ENCODE results near the gene DSG2. TPM values are rescaled to one million over a fixed set of nuclear protein-coding genes. Genes with fewer than 3 reads are reported as not detected.

The DSG2 gene
- total RNA-seq, 1 experiment from 2014 or later, result 123 TPM

DNA sequence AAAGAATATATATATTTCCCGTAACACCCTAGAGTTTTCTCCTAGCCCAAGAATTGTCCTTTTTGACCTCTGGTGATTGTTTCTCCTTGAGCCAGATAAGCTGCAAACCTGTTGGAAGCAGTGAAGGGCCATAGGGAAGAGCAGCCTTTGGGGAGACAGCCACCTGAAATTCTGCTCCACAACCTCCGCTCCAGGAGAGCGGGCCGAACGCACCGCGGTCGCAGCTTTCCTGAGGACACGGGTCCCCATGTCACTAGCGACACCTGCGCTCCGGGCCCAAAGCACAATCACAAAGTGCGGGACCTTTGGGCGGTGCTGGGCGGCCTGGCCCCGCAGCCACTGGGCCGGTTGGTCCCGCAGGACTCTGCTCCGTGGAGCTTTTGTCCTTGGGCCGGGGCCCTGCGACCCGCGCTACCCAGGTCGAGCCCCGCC lies 557 bp upstream of the DSG2 start:
- ChIA-PET POLR2A (no interaction called here), CTCF (interaction anchor here (1.0 to 1.2 kb wide), 2 partner anchors 15 to 73 kb away, joined by 3 read pairs; no protein-coding TSS in a partner anchor), RAD21 (ENCODE audit: low non-redundant PET in 1 of 2, low total read pairs in 2 of 2, uncharacterized antibody in 2 of 2, unreplicated experiment in 2 of 2) (interaction anchor here in 1 of 2 experiments (0.6 kb wide), 1 partner anchor 74 kb away, joined by 3 read pairs; no protein-coding TSS in a partner anchor)
- Histone ChIP-seq H3K4me1 (ENCODE audit: control insufficient read depth in 1 of 2, insufficient read depth in 2 of 2, low read length in 2 of 2) (peaks cover 14 to 23% of the 10 kb centered on the region in 2 experiments), H3K9me2 (ENCODE audit: insufficient read depth) (no peaks in the 10 kb centered on the region), H3K4me3 (replicated peaks in 1 of 2; ENCODE audit: low read depth in 1 of 2, low read length in 2 of 2) (peak overlapping the region; percentile 92 to 99), H3K27ac (ENCODE audit: low read depth, low read length) (peak overlapping the region; percentile 84), H3K9ac (ENCODE audit: low read length) (peak overlapping the region; percentile 98), H3K79me2 (ENCODE audit: insufficient read depth, low read length) (peaks cover 44% of the 10 kb centered on the region), H2AFZ (ENCODE audit: low read depth, low read length, poor library complexity, severe bottlenecking) (no peak overlapping the region), H4K20me1 (ENCODE audit: insufficient read depth) (no peaks in the 10 kb centered on the region), H3K9me3 (ENCODE audit: control insufficient read depth in 1 of 2, insufficient read depth in 1 of 2, low read depth in 1 of 2, low read length in 2 of 2) (no peaks in the 10 kb centered on the region), H3K4me2 (ENCODE audit: low read length) (peak overlapping the region; percentile 86), H3K27me3 (ENCODE audit: insufficient read depth, low read length) (no peaks in the 10 kb centered on the region), H3K36me3 (ENCODE audit: control insufficient read depth in 1 of 2, insufficient read depth in 2 of 2, low read length in 2 of 2) (no peaks in the 10 kb centered on the region)
- ATAC-seq (no peak), DNase-seq (ENCODE audit: low read depth, low spot score) (no peak)
- TF ChIP-seq, protein P1, sequence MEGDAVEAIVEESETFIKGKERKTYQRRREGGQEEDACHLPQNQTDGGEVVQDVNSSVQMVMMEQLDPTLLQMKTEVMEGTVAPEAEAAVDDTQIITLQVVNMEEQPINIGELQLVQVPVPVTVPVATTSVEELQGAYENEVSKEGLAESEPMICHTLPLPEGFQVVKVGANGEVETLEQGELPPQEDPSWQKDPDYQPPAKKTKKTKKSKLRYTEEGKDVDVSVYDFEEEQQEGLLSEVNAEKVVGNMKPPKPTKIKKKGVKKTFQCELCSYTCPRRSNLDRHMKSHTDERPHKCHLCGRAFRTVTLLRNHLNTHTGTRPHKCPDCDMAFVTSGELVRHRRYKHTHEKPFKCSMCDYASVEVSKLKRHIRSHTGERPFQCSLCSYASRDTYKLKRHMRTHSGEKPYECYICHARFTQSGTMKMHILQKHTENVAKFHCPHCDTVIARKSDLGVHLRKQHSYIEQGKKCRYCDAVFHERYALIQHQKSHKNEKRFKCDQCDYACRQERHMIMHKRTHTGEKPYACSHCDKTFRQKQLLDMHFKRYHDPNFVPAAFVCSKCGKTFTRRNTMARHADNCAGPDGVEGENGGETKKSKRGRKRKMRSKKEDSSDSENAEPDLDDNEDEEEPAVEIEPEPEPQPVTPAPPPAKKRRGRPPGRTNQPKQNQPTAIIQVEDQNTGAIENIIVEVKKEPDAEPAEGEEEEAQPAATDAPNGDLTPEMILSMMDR (IDR thresholded peaks at IDR 0.05 in 2 of 3, conservative IDR thresholded peaks at IDR 0.05 in 1 of 3; ENCODE audit: borderline replicate concordance in 1 of 3, insufficient read depth in 1 of 3, low read depth in 2 of 3, low read length in 2 of 3), result no peak
- TF ChIP-seq JUND (IDR thresholded peaks at IDR 0.05) (no peak), POLR2A (IDR thresholded peaks at IDR 0.05; ENCODE audit: borderline replicate concordance, extremely low read depth, insufficient read depth, insufficient read length) (no peak), ZNF274 (IDR thresholded peaks at IDR 0.05; ENCODE audit: low read depth, low read length) (no peak), POLR2AphosphoS5 (IDR thresholded peaks at IDR 0.05; ENCODE audit: low read depth, low read length) (no peak), EZH2phosphoT487 (IDR thresholded peaks at IDR 0.05; ENCODE audit: borderline replicate concordance) (no peak), RAD21 (IDR thresholded peaks at IDR 0.05; ENCODE audit: low read depth) (no peak), TCF7L2 (IDR thresholded peaks at IDR 0.05; ENCODE audit: borderline replicate concordance, extremely low read depth, insufficient read depth, insufficient read length) (no peak), ELF1 (IDR thresholded peaks at IDR 0.05; ENCODE audit: borderline replicate concordance, low read depth) (no peak), YY1 (IDR thresholded peaks at IDR 0.05; ENCODE audit: extremely low read depth, insufficient replicate concordance, low read depth, low read length) (no peak), SIN3A (IDR thresholded peaks at IDR 0.05; ENCODE audit: low read depth) (no peak; the same call in 1 of the 2 replicates), SRF (IDR thresholded peaks at IDR 0.05; ENCODE audit: low read depth) (no peak)
- TF ChIP-seq, protein P2, sequence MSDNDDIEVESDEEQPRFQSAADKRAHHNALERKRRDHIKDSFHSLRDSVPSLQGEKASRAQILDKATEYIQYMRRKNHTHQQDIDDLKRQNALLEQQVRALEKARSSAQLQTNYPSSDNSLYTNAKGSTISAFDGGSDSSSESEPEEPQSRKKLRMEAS (IDR thresholded peaks at IDR 0.05), result no peak
- TF ChIP-seq, protein P3, sequence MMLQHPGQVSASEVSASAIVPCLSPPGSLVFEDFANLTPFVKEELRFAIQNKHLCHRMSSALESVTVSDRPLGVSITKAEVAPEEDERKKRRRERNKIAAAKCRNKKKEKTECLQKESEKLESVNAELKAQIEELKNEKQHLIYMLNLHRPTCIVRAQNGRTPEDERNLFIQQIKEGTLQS (IDR thresholded peaks at IDR 0.05), result no peak
- no TSS peak for BruUV-seq (replicated peaks)
- intact Hi-C loops (cut with micrococcal nuclease), result no loop called here

Data from HCT116 (cell line).